ENCODE data around the gene TMEM39B.
"Not testable (repeated sequence)": the region's sequence is repeated elsewhere in the genome, so short reads cannot be mapped to it uniquely, and the experiment has no call there.

TMEM39B gene

DNA sequence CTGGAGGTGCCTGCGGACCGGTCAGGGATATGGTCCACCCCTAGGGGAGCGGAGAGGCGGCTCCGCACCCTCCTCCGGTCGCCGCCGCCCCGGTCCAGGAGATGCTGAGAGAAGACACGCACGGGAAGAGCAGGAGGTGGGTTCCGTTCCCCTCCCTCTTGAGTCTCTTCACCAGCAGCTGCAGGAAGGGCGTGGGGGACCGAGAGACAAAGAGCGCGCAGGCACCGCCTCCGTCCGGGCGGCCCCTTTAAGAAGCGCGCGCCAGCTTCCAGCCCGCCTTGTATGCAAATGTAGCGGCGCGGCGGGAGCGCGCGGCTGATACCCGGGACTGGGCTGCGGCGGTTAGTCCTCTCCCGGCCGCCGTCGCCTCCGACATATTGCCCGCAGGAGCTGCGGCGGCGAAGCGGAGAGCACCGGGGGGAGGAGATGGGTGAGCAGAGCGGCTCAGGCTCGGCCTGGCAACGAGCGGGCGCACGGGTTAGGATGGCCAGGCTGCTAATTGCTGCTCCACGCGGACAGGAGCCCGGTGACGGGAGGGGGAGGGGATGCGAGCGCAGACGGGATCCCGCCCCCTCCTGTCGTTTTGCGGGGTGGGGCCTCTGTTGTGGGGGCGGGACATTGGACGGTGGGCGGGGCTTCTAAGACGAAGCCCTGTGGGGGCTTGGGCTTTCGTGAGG, at the start of gene TMEM39B:
Gene TMEM39B (plus strand): TSS at position 318 of the 677 bp plus-strand sequence. CDS start 109 bp downstream, at position 427.
- DNase-seq (ENCODE audit: low read depth): peak; percentile 86

GRCh38 chr1:32023351-32023750, 49.4 kb upstream of the TMEM39B start:
- DNase-seq (ENCODE audit: low read depth): no peak

GRCh38 chr1:32025515-32025914, 47.2 kb upstream of the TMEM39B start:
- DNase-seq (ENCODE audit: low read depth): no peak

DNA sequence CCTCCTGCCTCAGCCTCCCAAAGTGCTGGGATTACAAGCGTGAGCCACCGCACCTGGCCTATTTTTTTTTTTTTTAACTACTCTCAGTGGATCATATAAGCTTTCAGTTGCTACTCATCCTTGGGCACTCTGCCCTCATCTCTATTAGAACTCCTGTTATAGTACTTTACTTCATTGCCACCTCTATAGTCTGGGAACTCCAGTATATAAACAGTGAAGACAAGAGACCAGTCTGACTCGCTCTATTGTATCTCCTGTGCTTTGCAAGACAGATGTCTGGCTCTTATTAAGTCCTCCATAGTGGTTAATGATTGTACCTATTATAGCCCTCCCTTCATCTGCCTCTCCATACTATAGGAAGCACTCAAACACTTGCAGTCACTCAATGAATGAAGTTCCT, 44.0 kb upstream of the TMEM39B start:
- no peak for DNase-seq (ENCODE audit: low read depth)

GRCh38 chr1:32031578-32032274, 41.0 kb upstream of the TMEM39B start:
- no peak for DNase-seq (ENCODE audit: low read depth)

- no peak for DNase-seq (ENCODE audit: low read depth)
These were observed 40.5 kb upstream of the TMEM39B start for GRCh38 chr1:32032275-32032615.

GRCh38 chr1:32035119-32035518, 37.6 kb upstream of the TMEM39B start:
- DNase-seq (ENCODE audit: low read depth): no peak

GRCh38 chr1:32040711-32041110, 32.0 kb upstream of the TMEM39B start:
- no peak for DNase-seq (ENCODE audit: low read depth)

DNA sequence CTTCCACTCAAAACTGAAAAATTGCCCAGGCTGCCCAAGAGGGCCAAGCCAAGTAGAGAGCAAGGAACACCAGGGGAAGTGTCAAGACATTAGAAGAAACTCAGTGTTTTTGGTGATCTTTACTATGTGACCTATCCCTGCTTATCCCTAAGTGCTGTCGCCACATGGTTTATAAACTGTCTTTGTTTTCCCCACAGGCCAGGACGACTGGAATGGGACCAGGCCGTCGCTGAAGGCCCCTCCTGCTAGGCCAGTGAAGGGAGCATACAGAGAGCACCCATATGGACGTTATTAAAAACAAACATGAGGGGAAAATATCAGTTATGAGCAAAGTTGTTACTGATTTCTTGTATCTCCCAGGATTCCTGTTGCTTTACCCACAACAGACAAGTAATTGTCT, 30.4 kb upstream of the TMEM39B start:
- no peak for DNase-seq (ENCODE audit: low read depth)

GRCh38 chr1:32044234-32044633, 28.5 kb upstream of the TMEM39B start:
- DNase-seq (ENCODE audit: low read depth): no peak

- no peak for DNase-seq (ENCODE audit: low read depth)
These were observed 27.0 kb upstream of the TMEM39B start for GRCh38 chr1:32045772-32046171.

GRCh38 chr1:32047701-32048100, 25.0 kb upstream of the TMEM39B start:
- no peak for DNase-seq (ENCODE audit: low read depth)

- no peak for DNase-seq (ENCODE audit: low read depth)
These were observed 24.3 kb upstream of the TMEM39B start for GRCh38 chr1:32048440-32048839.

GRCh38 chr1:32051706-32052105, 21.0 kb upstream of the TMEM39B start:
- DNase-seq (ENCODE audit: low read depth): no peak

DNA sequence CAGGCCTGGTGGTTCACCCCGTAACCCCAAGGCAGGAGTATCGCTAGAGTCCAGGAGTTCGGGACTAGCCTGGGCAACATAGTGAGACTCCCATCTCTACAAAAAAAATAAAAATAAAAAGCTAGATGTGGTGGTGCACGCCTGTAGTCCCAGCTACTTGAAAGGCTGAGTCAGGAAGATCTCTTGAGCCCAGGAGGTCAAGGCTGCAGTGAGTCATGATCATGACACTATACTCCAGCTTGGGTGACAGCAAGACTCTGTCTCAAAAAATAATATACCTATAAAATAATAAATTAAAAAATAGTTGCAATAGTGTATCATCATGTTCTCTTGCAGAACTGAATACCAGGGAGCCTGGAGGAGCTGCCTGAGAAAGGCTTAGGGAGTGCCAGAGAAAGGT, 19.9 kb upstream of the TMEM39B start:
- DNase-seq (ENCODE audit: low read depth): no peak

DNA sequence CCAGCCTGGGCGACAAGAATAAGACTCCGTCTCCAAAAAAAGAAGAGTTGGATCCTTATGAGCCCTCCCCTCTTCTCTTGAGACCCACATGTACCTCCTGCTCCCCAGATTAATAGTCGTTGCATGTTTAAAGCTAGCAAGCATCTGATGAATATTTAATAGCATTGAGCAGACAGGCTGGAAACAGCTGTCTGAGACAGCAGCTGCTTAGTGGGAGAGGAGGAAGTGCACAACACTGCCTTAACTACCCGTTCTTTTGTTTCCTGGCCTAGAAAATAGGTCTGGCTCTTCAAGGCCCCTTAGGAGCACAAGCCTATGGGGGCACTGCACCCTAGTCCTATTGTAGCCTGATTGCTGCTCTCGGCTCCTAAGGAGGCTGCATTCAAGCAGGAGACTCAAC, 17.3 kb upstream of the TMEM39B start:
- DNase-seq (ENCODE audit: low read depth): no peak

DNA sequence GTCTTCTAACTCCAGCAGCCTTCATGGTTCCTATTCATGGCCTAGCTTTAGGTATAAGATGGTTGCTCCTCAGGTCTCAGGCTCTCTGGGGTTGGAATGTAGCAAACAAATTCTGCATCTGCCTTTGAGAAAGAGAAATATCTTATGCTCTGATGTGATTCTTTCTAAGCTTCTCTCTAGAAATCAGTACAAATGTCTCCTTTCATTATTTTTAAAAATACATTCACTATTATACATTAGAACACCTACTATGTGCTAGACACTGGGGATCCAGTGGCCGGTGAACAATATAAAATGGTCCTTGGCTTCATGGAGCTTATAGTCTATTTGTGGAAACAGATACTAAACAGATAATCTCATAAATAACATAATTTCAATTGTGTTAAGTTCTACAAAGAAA, 16.1 kb upstream of the TMEM39B start:
- DNase-seq (ENCODE audit: low read depth): no peak

DNA sequence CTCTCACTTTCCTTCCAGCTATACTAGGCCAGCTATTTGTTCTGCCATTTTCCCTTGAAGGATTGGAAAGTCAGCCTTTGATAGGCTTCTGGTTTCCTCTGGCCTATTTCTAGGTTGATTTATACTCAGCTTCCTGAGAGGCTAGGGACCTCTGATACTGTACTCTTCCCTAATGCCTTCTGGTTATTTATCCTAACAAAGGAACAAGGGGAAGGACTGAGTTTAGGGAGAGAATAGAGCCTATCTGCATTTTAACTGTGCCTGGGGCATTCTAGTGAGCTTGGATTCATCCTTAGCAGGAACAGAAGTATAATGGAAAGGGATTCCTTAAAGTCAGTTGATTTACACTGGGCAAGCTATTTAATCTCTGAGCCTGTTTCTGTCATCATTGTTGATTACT, 11.8 kb upstream of the TMEM39B start:
- DNase-seq (ENCODE audit: low read depth): no peak

DNA sequence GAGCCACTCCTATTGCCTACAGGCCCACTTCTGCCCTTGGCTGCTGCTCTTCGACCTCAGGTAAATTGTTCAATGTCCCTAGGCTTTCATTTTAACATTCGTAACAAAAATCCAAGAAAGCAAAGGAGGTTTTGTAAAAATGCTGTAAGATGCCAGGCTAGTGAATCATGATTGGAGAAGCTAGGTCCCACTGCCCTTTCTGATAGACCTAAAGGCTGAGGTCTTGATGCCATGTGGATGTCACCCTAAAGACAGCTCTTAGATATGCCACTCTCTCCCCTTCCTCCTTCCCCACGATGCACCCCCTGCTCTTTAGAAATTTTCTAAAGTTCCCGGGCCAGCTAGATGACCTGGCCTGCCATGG, 9.9 kb upstream of the TMEM39B start:
- no peak for DNase-seq (ENCODE audit: low read depth)

GRCh38 chr1:32063261-32063681, 9.5 kb upstream of the TMEM39B start:
- no peak for DNase-seq (ENCODE audit: low read depth)

GRCh38 chr1:32065613-32066488, 6.9 kb upstream of the TMEM39B start:
- not testable (repeated sequence) for DNase-seq (ENCODE audit: low read depth)

DNA sequence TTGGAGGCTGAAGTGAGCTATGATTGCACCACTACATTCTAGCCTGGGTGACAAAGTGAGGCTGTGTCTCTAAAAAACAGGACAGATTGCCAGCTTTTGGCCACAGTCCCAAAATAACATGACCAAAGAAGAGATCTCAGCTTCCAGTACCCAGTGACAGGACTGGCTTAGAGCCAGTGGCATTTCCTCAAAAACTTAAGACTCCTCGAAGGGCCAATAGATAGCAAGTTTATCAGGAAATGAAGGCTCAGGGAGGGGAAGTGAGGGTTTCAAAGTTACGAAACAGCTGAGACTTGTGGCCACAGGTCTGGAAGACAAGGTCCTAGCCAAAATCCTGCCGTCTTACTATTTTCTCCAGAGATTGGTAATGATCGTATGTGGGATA, 6.3 kb upstream of the TMEM39B start:
- no peak for DNase-seq (ENCODE audit: low read depth)

GRCh38 chr1:32068957-32069588, 3.7 kb upstream of the TMEM39B start:
- DNase-seq (ENCODE audit: low read depth): no peak

Data from T-helper 22 cell (primary cell).